Epithelial cell of prostate (primary cell): ENCODE data around the gene FAM83B.
"Not testable (repeated sequence)": the region's sequence is repeated elsewhere in the genome, so short reads cannot be mapped to it uniquely, and the experiment has no call there.

Experiments used
- DNase-seq: peaks from one replicate; pipeline ENCODE4 v3.0.0-alpha.2; 2011; ENCODE audit warnings: low read depth, low spot score
- H3K27ac ChIP-seq: fragments of 450-650 bp; 2 replicates; pipeline ENCODE4 v1.5.1; 2017; ENCODE audit warnings: mild to moderate bottlenecking

The FAM83B gene

GRCh38 chr6:54961372-54961771 lies 114.8 kb downstream of the FAM83B start:
- not testable (repeated sequence) for H3K27ac ChIP-seq, DNase-seq

GRCh38 chr6:54970337-54970736 lies 123.8 kb downstream of the FAM83B start:
- peak; percentile 50 for DNase-seq
- H3K27ac ChIP-seq, result peak overlapping the region; percentile 30

GRCh38 chr6:54971825-54972224 lies 125.3 kb downstream of the FAM83B start:
- peak overlapping the region; percentile 29 for H3K27ac ChIP-seq
- DNase-seq, result peak; percentile 49

- not testable (repeated sequence) for DNase-seq, H3K27ac ChIP-seq
Observed at GRCh38 chr6:54979161-54979560, 132.6 kb downstream of the FAM83B start.

GRCh38 chr6:54980511-54981275 lies 134.1 kb downstream of the FAM83B start:
- DNase-seq, result peak; percentile 72
- H3K27ac ChIP-seq, result peak overlapping the region; percentile 63

- DNase-seq, result no peak
- peak overlapping the region; percentile 63 for H3K27ac ChIP-seq
Observed at GRCh38 chr6:54981276-54981609, 134.7 kb downstream of the FAM83B start.

- H3K27ac ChIP-seq, result peak overlapping the region; percentile 63
- no peak for DNase-seq
Observed at GRCh38 chr6:54981647-54982046, 135.1 kb downstream of the FAM83B start.

- no peak overlapping the region for H3K27ac ChIP-seq
- no peak for DNase-seq
Observed at GRCh38 chr6:54987633-54988290, 141.2 kb downstream of the FAM83B start.

- DNase-seq, result no peak
- no peak overlapping the region for H3K27ac ChIP-seq
Observed at GRCh38 chr6:54988576-54988975, 142.0 kb downstream of the FAM83B start.

GRCh38 chr6:54990001-54990400 lies 143.4 kb downstream of the FAM83B start:
- no peak for DNase-seq
- H3K27ac ChIP-seq, result no peak overlapping the region
